Measurements from ENCODE around the gene GALNT10. TPM values are rescaled to one million over a fixed set of nuclear protein-coding genes. Genes with fewer than 3 reads are reported as not detected.

GALNT10 gene
- total and polyA plus RNA-seq, 2 of the 4 experiments (the other 2 are of a cell fraction): 46.2 to 67.0 TPM

DNA sequence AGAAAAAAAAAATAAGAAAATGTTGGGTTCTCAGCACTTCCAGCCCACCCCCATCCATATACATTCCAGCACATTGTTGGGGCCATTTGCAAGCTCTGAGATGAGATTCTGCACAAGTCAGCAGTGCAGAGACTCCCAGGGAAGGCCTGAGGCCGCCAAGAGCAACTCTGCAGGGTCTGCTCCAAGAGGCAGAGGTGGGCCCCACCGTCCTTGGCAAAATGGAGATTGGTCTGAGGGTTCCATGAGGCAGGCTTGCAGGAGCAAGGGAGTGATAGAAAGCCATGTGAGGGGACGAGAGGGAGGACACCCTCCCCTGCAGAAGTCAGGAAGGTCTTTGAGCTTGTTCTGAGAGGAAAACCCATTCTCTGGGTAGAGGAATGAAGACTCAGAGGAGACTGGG lies 203.3 kb downstream of the GALNT10 start:
- Histone ChIP-seq H3K27ac (ENCODE audit: insufficient read depth, low read length) (no peak overlapping the region), H3K4me1 (ENCODE audit: control insufficient read depth, insufficient read depth, low read length) (no peaks in the 10 kb centered on the region), H4K20me1 (ENCODE audit: insufficient read depth, low read length) (no peaks in the 10 kb centered on the region), H3K18ac (ENCODE audit: low read depth, low read length) (no peak overlapping the region), H3K79me1 (ENCODE audit: low read depth in 1 of 2, low read length in 2 of 2) (peaks cover 0 to 12% of the 10 kb centered on the region in 2 experiments; a peak in 2 of 4 replicates), H3K9ac (ENCODE audit: low read depth, low read length) (no peak overlapping the region), H2AK5ac (ENCODE audit: low read depth, low read length) (no peak overlapping the region), H2BK15ac (ENCODE audit: low read depth, low read length) (no peak overlapping the region), H2AK9ac (replicated peaks; ENCODE audit: low read depth, low read length, poor library complexity) (no peak overlapping the region), H2BK20ac (ENCODE audit: low read depth, low read length) (no peak overlapping the region), H3K27me3 (ENCODE audit: control insufficient read depth, insufficient read depth, low read length) (no peaks in the 10 kb centered on the region), H3K9me1 (ENCODE audit: insufficient read depth, low read length) (peaks cover 12% of the 10 kb centered on the region), H4K91ac (ENCODE audit: insufficient read depth, low read depth, low read length) (no peak overlapping the region), H3K4me3 (ENCODE audit: insufficient read depth, low read depth, low read length) (no peak overlapping the region), H4K5ac (ENCODE audit: low read depth, low read length) (no peak overlapping the region), H3K36me3 (ENCODE audit: control insufficient read depth, insufficient read depth, low read length) (peaks cover 4% of the 10 kb centered on the region; the same call in 1 of the 2 replicates), H2BK5ac (ENCODE audit: low read depth, low read length, poor library complexity, severe bottlenecking) (no peak overlapping the region), H3K23ac (ENCODE audit: low read depth, low read length) (no peak overlapping the region), H2AFZ (replicated peaks; ENCODE audit: low read length, poor library complexity) (no peak overlapping the region), H3K9me3 (ENCODE audit: control insufficient read depth, insufficient read depth, low read length) (no peaks in the 10 kb centered on the region), H3K56ac (ENCODE audit: extremely low read depth, insufficient read depth, low read length) (no peak overlapping the region), H3K4ac (ENCODE audit: low read depth, low read length) (no peak overlapping the region), H3K14ac (replicated peaks; ENCODE audit: low read depth, low read length) (no peak overlapping the region), H2BK120ac (ENCODE audit: low read depth, low read length) (no peak overlapping the region), H4K8ac (ENCODE audit: low read depth in 2 of 2, low read length in 2 of 2) (no peak overlapping the region), H3K4me2 (ENCODE audit: low read depth, low read length) (no peak overlapping the region)
- BruUV-seq (replicated peaks): no TSS peak
- TF ChIP-seq POLR2A (IDR thresholded peaks at IDR 0.05; ENCODE audit: low read depth, low read length): no peak
- TF ChIP-seq NFE2L2 (IDR thresholded peaks at IDR 0.05; ENCODE audit: low read depth, low read length): no peak
- TF ChIP-seq FOS (IDR thresholded peaks at IDR 0.05; ENCODE audit: low read depth, low read length): no peak
- TF ChIP-seq, protein P1, sequence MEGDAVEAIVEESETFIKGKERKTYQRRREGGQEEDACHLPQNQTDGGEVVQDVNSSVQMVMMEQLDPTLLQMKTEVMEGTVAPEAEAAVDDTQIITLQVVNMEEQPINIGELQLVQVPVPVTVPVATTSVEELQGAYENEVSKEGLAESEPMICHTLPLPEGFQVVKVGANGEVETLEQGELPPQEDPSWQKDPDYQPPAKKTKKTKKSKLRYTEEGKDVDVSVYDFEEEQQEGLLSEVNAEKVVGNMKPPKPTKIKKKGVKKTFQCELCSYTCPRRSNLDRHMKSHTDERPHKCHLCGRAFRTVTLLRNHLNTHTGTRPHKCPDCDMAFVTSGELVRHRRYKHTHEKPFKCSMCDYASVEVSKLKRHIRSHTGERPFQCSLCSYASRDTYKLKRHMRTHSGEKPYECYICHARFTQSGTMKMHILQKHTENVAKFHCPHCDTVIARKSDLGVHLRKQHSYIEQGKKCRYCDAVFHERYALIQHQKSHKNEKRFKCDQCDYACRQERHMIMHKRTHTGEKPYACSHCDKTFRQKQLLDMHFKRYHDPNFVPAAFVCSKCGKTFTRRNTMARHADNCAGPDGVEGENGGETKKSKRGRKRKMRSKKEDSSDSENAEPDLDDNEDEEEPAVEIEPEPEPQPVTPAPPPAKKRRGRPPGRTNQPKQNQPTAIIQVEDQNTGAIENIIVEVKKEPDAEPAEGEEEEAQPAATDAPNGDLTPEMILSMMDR (conservative IDR thresholded peaks at IDR 0.05; ENCODE audit: low read depth, low read length): no peak
- TF ChIP-seq RAD21 (IDR thresholded peaks at IDR 0.05; ENCODE audit: low read length): no peak
- TF ChIP-seq, protein P2, sequence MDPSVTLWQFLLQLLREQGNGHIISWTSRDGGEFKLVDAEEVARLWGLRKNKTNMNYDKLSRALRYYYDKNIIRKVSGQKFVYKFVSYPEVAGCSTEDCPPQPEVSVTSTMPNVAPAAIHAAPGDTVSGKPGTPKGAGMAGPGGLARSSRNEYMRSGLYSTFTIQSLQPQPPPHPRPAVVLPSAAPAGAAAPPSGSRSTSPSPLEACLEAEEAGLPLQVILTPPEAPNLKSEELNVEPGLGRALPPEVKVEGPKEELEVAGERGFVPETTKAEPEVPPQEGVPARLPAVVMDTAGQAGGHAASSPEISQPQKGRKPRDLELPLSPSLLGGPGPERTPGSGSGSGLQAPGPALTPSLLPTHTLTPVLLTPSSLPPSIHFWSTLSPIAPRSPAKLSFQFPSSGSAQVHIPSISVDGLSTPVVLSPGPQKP (IDR thresholded peaks at IDR 0.05; ENCODE audit: borderline replicate concordance, low read depth, low read length): no peak
- TF ChIP-seq MAFK (IDR thresholded peaks at IDR 0.05; ENCODE audit: low read depth, low read length): no peak
- TF ChIP-seq MAZ (IDR thresholded peaks at IDR 0.05; ENCODE audit: borderline replicate concordance, low read depth, low read length): no peak
- TF ChIP-seq RFX5 (IDR thresholded peaks at IDR 0.05; ENCODE audit: low read depth, low read length): no peak
- no peak for TF ChIP-seq CEBPB (IDR thresholded peaks at IDR 0.05; ENCODE audit: low read depth, low read length)
- no peak for TF ChIP-seq MXI1 (IDR thresholded peaks at IDR 0.05; ENCODE audit: borderline replicate concordance, low read depth, low read length)
- no peak for TF ChIP-seq CHD1 (IDR thresholded peaks at IDR 0.05; ENCODE audit: low read depth, low read length)
- no peak for TF ChIP-seq SMC3 (IDR thresholded peaks at IDR 0.05; ENCODE audit: low read depth, low read length)
- TF ChIP-seq BHLHE40 (IDR thresholded peaks at IDR 0.05; ENCODE audit: low read depth, low read length): no peak
- TF ChIP-seq RCOR1 (IDR thresholded peaks at IDR 0.05; ENCODE audit: insufficient replicate concordance, low read length): no peak
- TF ChIP-seq, protein P3, sequence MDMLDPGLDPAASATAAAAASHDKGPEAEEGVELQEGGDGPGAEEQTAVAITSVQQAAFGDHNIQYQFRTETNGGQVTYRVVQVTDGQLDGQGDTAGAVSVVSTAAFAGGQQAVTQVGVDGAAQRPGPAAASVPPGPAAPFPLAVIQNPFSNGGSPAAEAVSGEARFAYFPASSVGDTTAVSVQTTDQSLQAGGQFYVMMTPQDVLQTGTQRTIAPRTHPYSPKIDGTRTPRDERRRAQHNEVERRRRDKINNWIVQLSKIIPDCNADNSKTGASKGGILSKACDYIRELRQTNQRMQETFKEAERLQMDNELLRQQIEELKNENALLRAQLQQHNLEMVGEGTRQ (IDR thresholded peaks at IDR 0.05; ENCODE audit: low read depth, low read length): no peak
- POLR2A ChIA-PET (ENCODE audit: unreplicated experiment): no interaction called here
- WGBS, 2 experiments (ENCODE audit: extremely low coverage in 2 of 2, insufficient read length in 1 of 2): 88% methylated on average over 3 of the region's 3 CpGs; no CpG with 5 or more reads in 1 of the 2 experiments
- in situ Hi-C loops (cut with MboI; ENCODE audit: low sequenced_read_pairs) (no loop called here), intact Hi-C loops (cut with micrococcal nuclease) (loop anchor here (5.0 kb wide), 1 partner anchor 117 kb away; no protein-coding TSS in a partner anchor), dilution Hi-C loops (cut with HindIII; ENCODE audit: low sequenced_read_pairs, unreplicated experiment) (no loop called here)
- CTCF ChIA-PET: no interaction called here
- no peak for ATAC-seq (ENCODE audit: low read depth)
- DNase-seq: no peak

Measured in IMR-90 (cell line).